GM12801 (cell line): ENCODE measurements around the gene SLC1A4.

ENCODE experiments used
- TF ChIP-seq, protein P1 (sequence below): IDR thresholded peaks from one replicate; pipeline ENCODE4 v1.5.1; 2011; ENCODE audit warnings: control low read depth; ENCODE audit not compliant: insufficient read length; ENCODE audit errors: extremely low read depth

The SLC1A4 gene

DNA sequence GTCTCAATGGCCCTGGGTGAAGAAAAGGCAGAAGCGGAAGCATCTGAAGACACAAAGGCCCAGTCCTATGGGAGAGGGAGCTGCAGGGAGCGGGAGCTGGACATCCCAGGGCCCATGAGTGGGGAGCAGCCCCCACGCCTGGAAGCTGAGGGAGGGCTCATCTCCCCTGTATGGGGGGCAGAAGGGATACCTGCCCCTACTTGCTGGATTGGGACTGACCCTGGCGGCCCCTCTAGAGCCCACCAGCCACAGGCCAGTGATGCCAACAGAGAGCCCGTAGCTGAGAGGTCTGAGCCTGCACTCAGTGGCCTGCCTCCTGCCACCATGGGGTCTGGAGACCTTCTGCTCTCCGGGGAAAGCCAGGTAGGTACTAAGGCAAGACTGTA, 80.2 kb downstream of the SLC1A4 start:
- TF ChIP-seq, protein P1, sequence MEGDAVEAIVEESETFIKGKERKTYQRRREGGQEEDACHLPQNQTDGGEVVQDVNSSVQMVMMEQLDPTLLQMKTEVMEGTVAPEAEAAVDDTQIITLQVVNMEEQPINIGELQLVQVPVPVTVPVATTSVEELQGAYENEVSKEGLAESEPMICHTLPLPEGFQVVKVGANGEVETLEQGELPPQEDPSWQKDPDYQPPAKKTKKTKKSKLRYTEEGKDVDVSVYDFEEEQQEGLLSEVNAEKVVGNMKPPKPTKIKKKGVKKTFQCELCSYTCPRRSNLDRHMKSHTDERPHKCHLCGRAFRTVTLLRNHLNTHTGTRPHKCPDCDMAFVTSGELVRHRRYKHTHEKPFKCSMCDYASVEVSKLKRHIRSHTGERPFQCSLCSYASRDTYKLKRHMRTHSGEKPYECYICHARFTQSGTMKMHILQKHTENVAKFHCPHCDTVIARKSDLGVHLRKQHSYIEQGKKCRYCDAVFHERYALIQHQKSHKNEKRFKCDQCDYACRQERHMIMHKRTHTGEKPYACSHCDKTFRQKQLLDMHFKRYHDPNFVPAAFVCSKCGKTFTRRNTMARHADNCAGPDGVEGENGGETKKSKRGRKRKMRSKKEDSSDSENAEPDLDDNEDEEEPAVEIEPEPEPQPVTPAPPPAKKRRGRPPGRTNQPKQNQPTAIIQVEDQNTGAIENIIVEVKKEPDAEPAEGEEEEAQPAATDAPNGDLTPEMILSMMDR: no peak

DNA sequence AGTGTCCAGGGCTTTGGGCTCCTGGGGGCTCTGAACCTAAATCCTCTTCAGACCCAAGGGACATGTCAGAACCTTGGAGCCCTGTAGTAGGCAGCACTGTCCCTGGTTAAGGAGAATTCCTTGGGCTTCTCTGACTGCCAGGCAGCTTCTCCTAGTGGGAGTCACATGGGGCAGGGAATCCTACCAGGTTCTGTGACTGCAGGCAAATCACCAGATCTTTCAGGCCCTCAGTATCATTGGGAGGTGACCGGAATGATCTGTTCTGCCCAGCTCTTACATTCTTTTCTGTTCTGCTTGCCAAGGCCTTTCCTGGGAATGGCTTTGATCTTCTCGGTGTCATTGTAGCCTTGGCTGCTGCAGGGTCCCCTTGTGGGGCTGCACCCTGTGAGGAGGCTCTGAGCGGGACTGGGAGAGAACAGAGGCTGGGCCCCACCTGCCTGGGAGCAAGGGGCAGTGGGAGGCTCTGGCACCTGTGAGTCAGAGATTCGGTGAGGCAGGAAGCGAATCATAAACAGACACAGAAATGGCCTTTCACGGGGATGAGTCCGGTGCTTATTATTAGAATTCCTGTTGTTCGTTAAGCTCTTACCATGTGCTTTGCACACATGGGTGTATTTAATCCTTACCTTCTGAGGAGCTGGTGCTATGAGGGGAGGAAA, 81.1 kb downstream of the SLC1A4 start:
- TF ChIP-seq, protein P1: no peak

DNA sequence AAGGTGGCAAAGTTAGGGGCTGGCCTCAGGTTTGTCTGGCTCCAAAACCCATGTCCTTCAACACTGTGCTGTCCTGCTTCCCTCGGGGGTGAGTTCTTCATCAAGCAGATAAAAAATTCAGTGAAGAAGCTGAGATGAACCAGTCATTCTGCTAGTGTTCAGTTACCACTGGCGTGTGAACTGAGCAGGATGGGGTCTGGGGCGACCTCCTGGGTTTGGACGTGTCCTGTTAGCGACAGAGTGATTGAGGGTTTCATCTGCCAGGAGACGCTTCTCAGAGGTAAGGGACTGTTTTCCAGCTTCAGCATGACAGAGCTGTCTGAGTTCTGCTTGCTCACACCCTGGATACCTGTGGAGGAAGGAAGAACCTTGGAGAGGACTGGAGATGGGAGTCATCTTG, 81.7 kb downstream of the SLC1A4 start:
- TF ChIP-seq, protein P1: no peak

DNA sequence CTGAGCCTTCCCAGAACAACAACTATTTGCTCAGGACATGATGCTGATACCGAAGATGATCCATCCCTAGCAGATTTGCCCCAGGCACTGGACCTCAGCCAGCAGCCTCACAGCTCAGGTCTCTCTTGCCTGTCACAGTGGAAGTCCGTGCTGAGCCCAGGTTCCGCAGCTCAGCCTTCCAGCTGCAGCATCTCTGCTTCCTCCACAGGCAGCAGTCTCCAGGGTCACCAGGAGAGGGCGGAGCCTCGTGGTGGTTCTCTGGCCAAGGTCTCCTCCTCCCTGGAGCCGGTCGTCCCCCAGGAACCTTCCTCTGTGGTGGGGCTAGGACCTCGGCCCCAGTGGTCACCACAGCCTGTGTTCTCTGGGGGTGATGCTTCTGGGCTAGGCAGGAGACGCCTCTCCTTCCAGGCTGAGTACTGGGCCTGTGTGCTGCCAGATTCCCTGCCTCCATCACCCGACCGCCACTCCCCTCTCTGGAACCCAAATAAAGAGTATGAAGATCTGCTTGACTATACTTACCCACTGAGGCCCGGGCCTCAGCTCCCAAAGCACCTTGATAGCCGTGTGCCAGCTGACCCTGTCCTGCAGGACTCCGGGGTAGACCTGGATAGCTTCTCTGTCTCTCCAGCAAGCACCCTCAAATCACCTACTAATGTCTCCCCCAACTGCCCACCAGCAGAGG, 82.4 kb downstream of the SLC1A4 start:
- TF ChIP-seq, protein P1: no peak

DNA sequence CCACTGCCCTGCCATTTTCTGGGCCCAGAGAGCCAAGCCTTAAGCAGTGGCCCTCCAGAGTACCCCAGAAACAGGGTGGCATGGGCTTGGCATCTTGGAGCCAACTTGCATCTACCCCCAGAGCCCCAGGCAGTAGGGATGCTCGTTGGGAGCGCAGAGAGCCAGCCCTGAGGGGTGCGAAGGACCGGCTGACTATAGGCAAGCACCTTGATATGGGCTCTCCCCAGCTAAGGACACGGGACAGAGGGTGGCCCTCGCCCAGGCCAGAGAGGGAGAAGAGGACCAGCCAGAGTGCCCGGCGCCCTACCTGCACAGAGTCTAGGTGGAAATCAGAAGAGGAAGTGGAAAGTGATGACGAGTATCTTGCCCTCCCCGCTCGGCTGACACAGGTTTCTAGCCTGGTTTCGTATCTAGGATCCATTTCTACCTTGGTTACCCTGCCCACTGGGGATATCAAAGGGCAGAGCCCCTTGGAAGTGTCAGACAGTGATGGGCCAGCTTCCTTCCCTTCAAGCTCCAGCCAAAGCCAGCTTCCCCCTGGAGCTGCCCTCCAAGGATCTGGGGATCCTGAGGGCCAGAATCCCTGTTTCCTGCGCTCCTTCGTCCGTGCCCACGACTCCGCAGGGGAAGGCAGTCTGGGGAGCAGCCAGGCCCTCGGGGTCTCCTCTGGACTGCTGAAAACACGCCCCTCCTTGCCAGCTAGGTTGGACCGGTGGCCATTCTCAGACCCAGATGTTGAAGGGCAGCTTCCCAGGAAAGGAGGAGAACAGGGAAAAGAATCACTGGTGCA, 83.2 kb downstream of the SLC1A4 start:
- TF ChIP-seq, protein P1: no peak
